Activated CD8-positive, alpha-beta T cell treated with anti-CD3 and anti-CD28 coated beads for 36 hours (primary cell): ENCODE measurements around the gene PIP5K1B. TPM values are rescaled to one million over a fixed set of nuclear protein-coding genes. Genes with fewer than 3 reads are reported as not detected.

Experiments used
- ATAC-seq: fragments of 200-7000 bp; cut with Tn5 transposase; one replicate; pipeline ENCODE4 v1.10.0; 2021; ENCODE audit warnings: mild to moderate bottlenecking, moderate library complexity
- CTCF ChIA-PET: fragments of 350-600 bp; sonication (Branson Sonifier 250); formaldehyde crosslinking; loops from one replicate; lab custom pipeline; 2021; ENCODE audit warnings: antibody characterized with exemption; lab: Charles Lee
- POLR2A ChIA-PET: fragments of 350-600 bp; sonication (Branson Sonifier 250); formaldehyde crosslinking; loops from one replicate; lab custom pipeline; 2021; ENCODE audit warnings: antibody characterized with exemption; lab: Charles Lee
- DNase-seq: peaks from one replicate; pipeline ENCODE4 v3.0.0-alpha.2; 2020
- H3K27ac Mint-ChIP-seq: one replicate; pipeline ENCODE4 v1.8.0; 2021; ENCODE audit warnings: mild to moderate bottlenecking, mixed read lengths
- H3K27me3 Mint-ChIP-seq: one replicate; pipeline ENCODE4 v1.8.0; 2021; ENCODE audit warnings: mixed read lengths
- H3K36me3 Mint-ChIP-seq: one replicate; pipeline ENCODE4 v1.8.0; 2021; ENCODE audit warnings: low read depth, mixed read lengths
- H3K4me1 Mint-ChIP-seq: one replicate; pipeline ENCODE4 v1.8.0; 2021; ENCODE audit warnings: low read depth, mixed read lengths
- H3K4me3 Mint-ChIP-seq: one replicate; pipeline ENCODE4 v1.8.0; 2021; ENCODE audit warnings: mild to moderate bottlenecking, moderate library complexity, mixed read lengths
- H3K9me3 Mint-ChIP-seq: one replicate; pipeline ENCODE4 v1.8.0; 2021; ENCODE audit warnings: mixed read lengths
- CTCF ChIP-seq: fragments of 200-600 bp; IDR thresholded peaks from one replicate; pipeline ENCODE4 v1.8.0; 2022; ENCODE audit warnings: antibody characterized with exemption, mild to moderate bottlenecking
- intact Hi-C: fragments of 100-400 bp; cut with micrococcal nuclease; formaldehyde crosslinking; loops from one replicate; pipeline ENCODE4 v1.10.0; 2022
- total RNA-seq, 2 experiments: library from RNA; stranded (reverse); gene quantifications; one replicate each; pipeline ENCODE4 v1.2.3, GENCODE V29; 2021

PIP5K1B gene
- total RNA-seq, 2 experiments from 2014 or later, result 0.43 to 0.98 TPM

GRCh38 chr9:68841276-68842052 is 136.4 kb downstream of the PIP5K1B start:
- Mint-ChIP-seq H3K36me3 (no peaks in the 10 kb centered on the region), H3K27me3 (peaks cover 3% of the 10 kb centered on the region), H3K4me3 (no peak overlapping the region), H3K27ac (no peak overlapping the region), H3K4me1 (peaks cover 5% of the 10 kb centered on the region), H3K9me3 (no peaks in the 10 kb centered on the region)
- intact Hi-C loops, result no loop called here
- no peak for TF ChIP-seq CTCF
- ATAC-seq (no peak), DNase-seq (no peak)
- POLR2A ChIA-PET, result no interaction called here
- CTCF ChIA-PET, result no interaction called here

DNA sequence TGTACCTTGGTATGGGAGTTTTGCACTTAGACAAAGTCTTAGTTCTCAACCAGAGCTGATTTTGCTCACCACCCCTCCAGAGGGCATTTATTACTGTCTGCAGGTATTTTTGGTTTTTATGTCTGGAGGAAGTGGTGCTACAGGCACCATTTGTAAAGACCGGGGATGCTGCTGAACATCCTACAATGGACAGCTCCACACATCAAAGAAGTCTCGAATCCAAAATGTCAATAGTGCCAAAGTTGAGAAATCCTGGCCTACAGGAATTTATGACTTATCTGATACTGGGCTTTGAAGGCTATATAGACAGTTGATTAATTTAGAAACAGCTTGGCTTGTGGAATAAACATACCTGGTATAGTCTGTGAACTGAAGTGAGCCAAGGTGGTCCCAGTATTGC is 137.5 kb downstream of the PIP5K1B start:
- DNase-seq, result no peak
- ChIA-PET POLR2A (no interaction called here), CTCF (no interaction called here)
- Mint-ChIP-seq H3K27ac (no peak overlapping the region), H3K4me1 (peaks cover 5% of the 10 kb centered on the region), H3K27me3 (peaks cover 3% of the 10 kb centered on the region), H3K4me3 (no peak overlapping the region), H3K36me3 (no peaks in the 10 kb centered on the region), H3K9me3 (no peaks in the 10 kb centered on the region)
- ATAC-seq, result no peak
- no peak for TF ChIP-seq CTCF
- intact Hi-C loops, result no loop called here

DNA sequence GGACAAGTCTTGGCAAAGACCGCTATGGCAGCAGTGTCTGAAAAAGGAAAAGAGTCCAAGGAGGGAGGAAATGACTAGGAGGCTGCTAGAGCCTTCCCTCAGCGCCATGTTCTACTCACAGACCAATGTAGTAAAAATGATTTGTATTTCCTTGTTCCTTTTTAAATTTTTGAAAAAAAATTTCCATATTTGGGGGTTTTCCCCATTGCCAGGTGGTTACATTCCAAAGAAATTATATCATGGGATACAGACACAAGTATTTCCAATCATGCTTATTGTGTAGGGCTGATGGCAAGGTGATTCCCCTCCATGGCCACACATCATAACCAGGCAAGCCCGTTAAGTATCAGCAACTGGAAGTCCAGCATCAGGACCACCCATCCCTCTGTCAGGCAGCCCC is 138.2 kb downstream of the PIP5K1B start:
- DNase-seq (no peak), ATAC-seq (no peak)
- Mint-ChIP-seq H3K4me1 (peaks cover 5% of the 10 kb centered on the region), H3K9me3 (no peaks in the 10 kb centered on the region), H3K27ac (no peak overlapping the region), H3K27me3 (peaks cover 3% of the 10 kb centered on the region), H3K4me3 (no peak overlapping the region), H3K36me3 (no peaks in the 10 kb centered on the region)
- POLR2A ChIA-PET, result no interaction called here
- CTCF ChIA-PET, result no interaction called here
- intact Hi-C loops, result no loop called here
- no peak for TF ChIP-seq CTCF

DNA sequence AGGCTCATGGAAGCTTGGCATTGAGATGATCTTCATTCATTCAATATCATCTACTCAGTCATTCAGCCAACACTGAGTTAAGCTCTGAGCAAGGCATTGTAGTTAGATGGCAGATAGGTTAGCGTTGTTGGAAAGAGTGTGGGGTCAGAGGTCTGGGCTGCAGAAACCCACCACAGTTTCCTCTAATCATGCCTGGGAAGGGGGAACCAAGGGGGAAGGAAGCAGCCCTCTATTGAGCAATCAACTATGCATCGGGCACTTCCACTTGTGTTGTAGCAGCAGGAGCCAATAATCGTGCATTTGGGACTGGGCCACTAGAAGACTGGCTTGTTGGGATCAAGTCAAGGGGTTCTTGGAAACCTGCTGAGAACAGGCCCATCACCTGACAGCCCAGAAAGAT is 139.1 kb downstream of the PIP5K1B start:
- H3K27ac Mint-ChIP-seq, result no peak overlapping the region
- ATAC-seq (no peak), DNase-seq (no peak)
- TF ChIP-seq CTCF, result no peak
- peaks cover 2% of the 10 kb centered on the region for H3K27me3 Mint-ChIP-seq
- ChIA-PET CTCF (interaction anchor here (0.6 to 1.6 kb wide), 2 partner anchors 8 to 155 kb away, joined by 3 to 5 read pairs; no protein-coding TSS in a partner anchor), POLR2A (no interaction called here)
- H3K4me3 Mint-ChIP-seq, result no peak overlapping the region
- peaks cover 5% of the 10 kb centered on the region for H3K4me1 Mint-ChIP-seq
- intact Hi-C loops, result no loop called here
- H3K9me3 Mint-ChIP-seq, result no peaks in the 10 kb centered on the region
- no peaks in the 10 kb centered on the region for H3K36me3 Mint-ChIP-seq
